ENCODE results near the gene XYLT1.

Gene XYLT1

GRCh38 chr16:17444658-17445057, 26.1 kb downstream of the XYLT1 start:
- H3K4me3 ChIP-seq (replicated peaks; ENCODE audit: low read depth, low read length), result no peak overlapping the region
- TF ChIP-seq CTCF (IDR thresholded peaks at IDR 0.05; ENCODE audit: low read depth, low read length, missing control alignments), result no peak
- no peak for DNase-seq (ENCODE audit: extremely low read depth, low read depth)

DNA sequence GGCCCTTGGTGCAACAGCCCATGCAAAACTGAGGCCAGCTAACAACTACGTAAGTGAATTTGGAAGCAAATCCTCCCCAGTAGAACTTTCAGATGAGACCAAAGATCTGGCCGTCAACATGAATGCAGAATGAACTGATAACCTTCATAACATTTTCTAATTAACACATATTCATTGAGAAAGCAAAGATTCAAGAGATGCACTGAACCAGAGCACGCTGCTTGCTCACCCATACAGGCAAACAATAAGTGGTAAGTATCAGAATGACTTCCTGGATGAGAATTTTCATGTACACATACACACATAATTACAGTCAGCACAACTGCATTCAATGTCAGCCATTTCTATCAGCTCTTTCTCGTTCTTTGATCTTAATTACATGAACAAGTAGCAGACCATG, 30.6 kb downstream of the XYLT1 start:
- DNase-seq (ENCODE audit: extremely low read depth, low read depth), result no peak
- TF ChIP-seq CTCF (IDR thresholded peaks at IDR 0.05; ENCODE audit: low read depth, low read length, missing control alignments), result no peak
- no peak overlapping the region for H3K4me3 ChIP-seq (replicated peaks; ENCODE audit: low read depth, low read length)

DNA sequence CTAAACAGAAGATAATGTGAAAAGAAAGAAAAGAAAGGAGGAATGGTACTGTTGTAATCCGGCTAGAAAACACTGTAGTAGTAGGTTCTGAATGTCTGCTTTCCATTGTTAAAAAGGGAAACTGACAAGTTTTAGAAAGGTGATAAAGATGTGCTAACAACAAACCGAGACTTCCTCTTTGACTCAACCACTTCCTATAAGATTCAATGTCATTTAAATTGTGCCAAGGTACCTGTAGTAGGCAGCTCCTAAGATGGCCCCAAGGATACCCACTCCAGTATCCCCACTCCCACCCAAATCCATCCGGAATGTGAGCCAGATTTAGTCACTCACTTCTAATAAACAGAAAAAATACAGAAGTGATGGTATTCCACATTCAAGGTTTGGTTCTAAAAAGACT, 31.2 kb downstream of the XYLT1 start:
- H3K4me3 ChIP-seq (replicated peaks; ENCODE audit: low read depth, low read length), result no peak overlapping the region
- no peak for TF ChIP-seq CTCF (IDR thresholded peaks at IDR 0.05; ENCODE audit: low read depth, low read length, missing control alignments)
- no peak for DNase-seq (ENCODE audit: extremely low read depth, low read depth)

- TF ChIP-seq CTCF (IDR thresholded peaks at IDR 0.05; ENCODE audit: low read depth, low read length, missing control alignments), result no peak
- H3K4me3 ChIP-seq (replicated peaks; ENCODE audit: low read depth, low read length), result no peak overlapping the region
- no peak for DNase-seq (ENCODE audit: extremely low read depth, low read depth)
Measured at GRCh38 chr16:17437981-17438380, 32.8 kb downstream of the XYLT1 start.

- TF ChIP-seq CTCF (IDR thresholded peaks at IDR 0.05; ENCODE audit: low read depth, low read length, missing control alignments), result no peak
- no peak overlapping the region for H3K4me3 ChIP-seq (replicated peaks; ENCODE audit: low read depth, low read length)
- DNase-seq (ENCODE audit: extremely low read depth, low read depth), result no peak
Measured at GRCh38 chr16:17437127-17437720, 33.5 kb downstream of the XYLT1 start.

DNA sequence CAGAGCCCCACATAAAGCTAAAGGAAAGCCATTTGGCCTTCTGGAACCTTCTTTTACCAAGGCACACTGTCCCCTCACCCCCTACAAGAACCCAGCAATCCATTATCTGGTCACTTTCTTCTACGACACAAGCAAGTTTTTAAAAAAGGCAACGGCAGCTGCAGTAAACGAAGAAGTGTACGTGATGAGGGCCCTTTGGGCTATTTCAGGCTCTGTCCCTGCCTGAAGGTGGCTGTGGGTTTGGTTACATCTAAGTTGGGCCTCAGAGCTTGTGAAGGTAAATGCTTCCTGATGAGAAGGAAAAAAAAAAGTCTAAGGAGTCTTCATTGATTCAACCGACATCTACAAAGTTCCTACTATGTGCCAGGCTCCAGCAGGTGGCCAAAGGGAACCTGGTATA, 35.4 kb downstream of the XYLT1 start:
- no peak for DNase-seq (ENCODE audit: extremely low read depth, low read depth)

More for the DNA sequence above, 35.4 kb downstream of the XYLT1 start:
- H3K4me3 ChIP-seq (replicated peaks; ENCODE audit: low read depth, low read length), result no peak overlapping the region
- TF ChIP-seq CTCF (IDR thresholded peaks at IDR 0.05; ENCODE audit: low read depth, low read length, missing control alignments), result no peak
